GF-D8 (cell line): ENCODE results near the gene STX1B.
A peak's percentile ranks its signal among the peaks of the same experiment; 100 is the strongest.
"Not testable (repeated sequence)": the region's sequence is repeated elsewhere in the genome, so short reads cannot be mapped to it uniquely, and the experiment has no call there.

ENCODE experiments used
- DNase-seq: peaks from one replicate; lab custom pipeline; 2025; lab: John Stamatoyannopoulos, UW

STX1B gene

GRCh38 chr16:31010585-31011325 lies at the start of gene STX1B:
STX1B (minus strand) TSS chr16:31010638; CDS start chr16:31010396, 242 bp downstream.
- no peak for DNase-seq

DNA sequence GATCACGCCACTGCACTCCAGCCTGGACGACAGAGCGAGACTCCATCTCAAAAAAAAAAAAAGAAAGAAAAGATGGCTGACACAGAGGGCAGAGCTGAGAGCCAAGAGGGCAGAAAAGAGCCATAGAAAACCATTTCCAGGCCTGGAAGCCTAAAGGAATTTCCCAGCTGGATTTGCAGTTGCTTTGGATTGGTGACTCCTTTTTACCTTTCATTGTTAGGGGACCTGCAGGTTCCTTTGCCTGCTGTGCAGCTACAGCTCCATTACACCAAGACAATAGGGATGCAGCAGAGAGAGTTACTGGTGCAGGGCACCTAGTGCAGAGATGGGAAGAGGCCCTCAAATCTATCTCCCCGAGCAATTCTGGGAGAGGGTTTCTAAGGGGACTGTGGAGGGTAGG lies 45.2 kb upstream of the STX1B start:
- no peak for DNase-seq

GRCh38 chr16:31052114-31052513 lies 41.7 kb upstream of the STX1B start:
- no peak for DNase-seq

GRCh38 chr16:31050280-31051030 lies 40.0 kb upstream of the STX1B start:
- no peak for DNase-seq

DNA sequence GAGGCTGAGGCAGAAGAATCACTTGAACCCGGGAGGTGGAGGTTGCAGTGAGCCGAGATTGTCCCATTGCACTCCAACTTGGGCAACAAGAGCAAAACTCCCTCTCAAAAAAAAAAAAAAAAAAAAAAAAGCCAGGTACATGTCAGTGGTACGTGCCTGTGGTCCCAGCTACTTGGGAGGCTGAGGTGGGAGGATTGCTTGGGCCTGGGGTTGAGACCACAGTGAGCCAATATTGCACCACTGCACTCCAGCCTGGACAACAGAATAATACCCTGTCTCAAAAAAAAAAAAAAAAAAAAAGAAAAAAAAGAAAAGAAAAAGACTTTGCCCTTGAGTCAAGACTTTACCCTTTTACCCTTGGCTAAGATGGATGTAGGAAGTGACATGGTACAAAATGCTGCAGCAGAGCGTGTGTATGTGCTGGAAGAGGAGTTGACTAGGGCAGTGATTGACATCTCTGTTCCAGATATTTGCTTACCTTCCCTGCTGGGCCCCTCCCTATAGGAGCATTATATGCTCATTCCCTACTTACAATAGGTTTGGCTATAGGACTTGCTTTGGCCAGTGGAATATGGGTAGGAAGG lies 33.6 kb upstream of the STX1B start:
- no peak for DNase-seq

GRCh38 chr16:31043352-31043751 lies 32.9 kb upstream of the STX1B start:
- no peak for DNase-seq

GRCh38 chr16:31042866-31043265 lies 32.4 kb upstream of the STX1B start:
- DNase-seq: no peak

DNA sequence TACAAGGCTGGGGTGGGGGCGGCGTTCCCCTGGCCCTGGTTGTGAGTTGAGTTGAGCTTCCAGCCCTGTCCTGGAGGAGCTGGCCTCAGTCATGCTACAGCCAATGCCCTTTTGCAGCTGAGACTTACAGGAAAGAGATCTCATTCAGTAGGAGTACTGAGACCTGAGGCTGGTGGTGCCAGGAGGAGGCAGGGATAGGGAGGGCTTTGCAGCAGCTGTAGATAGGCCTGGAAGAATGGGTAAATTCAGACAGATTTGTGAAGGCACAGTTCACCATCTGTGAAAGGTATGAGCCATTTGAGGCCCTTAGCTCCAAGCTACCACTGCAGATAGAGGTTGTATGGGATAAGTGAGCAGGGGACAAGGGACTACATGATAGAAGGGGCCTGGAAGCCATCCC lies 28.6 kb upstream of the STX1B start:
- DNase-seq: no peak

DNA sequence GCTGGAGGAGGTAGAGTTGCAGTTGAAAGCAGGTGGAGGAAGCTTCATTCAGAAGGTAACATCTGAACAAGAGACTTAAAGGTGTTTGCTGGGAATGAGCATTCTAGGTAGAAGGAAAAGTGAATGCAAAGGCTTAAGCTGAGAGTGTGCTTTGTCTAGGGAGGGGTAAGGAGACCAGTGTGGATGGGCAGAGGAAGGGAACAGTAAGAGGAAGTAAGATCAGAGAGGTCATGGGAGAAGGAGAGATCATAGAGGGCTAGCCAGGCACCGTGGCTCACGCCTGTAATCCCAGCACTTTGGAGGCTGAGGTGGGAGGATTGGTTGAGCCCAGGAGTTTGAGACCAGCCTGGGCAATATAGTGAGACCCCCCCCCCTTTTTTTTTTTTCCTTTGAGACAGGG lies 26.3 kb upstream of the STX1B start:
- DNase-seq: no peak

DNA sequence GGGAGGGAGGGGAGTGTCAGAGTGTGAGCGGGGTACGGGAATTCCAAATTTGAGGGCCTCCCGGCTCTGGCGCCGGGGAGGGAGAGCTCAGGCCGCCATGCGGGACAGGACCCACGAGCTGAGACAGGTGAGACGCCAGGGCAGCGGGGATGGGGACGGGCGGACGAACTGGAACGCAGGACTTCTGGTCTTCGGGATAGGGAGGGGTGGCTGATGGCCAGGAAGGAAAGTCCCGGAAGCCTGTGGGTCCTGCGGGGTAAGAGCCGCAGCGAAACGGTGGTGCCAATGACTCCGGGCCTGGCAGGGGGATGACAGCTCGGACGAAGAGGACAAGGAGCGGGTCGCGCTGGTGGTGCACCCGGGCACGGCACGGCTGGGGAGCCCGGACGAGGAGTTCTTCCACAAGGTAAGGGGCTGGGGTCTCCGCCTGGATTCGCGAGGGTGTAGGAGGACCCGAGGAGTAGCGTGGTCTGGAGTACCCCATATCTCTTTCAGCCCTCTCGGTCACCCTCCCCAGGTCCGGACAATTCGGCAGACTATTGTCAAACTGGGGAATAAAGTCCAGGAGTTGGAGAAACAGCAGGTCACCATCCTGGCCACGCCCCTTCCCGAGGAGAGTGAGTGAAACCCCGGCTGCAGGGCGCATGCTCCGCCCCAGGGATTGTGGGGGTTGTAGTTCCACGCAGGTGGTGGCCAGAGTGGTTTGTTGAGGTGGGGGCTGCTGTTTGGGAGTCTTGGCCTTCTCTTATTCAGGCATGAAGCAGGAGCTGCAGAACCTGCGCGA lies 23.5 kb upstream of the STX1B start:
- peak; percentile 55 for DNase-seq

- DNase-seq: peak; percentile 95
Observed at GRCh38 chr16:31032736-31033708, 22.6 kb upstream of the STX1B start, which contains the start of gene STX4. STX4 (plus strand) TSS chr16:31033558; CDS start chr16:31033806, 248 bp downstream.

GRCh38 chr16:31031276-31031675 lies 20.8 kb upstream of the STX1B start:
- DNase-seq: no peak

- no peak for DNase-seq
Observed at GRCh38 chr16:31029272-31029671, 18.8 kb upstream of the STX1B start.

DNA sequence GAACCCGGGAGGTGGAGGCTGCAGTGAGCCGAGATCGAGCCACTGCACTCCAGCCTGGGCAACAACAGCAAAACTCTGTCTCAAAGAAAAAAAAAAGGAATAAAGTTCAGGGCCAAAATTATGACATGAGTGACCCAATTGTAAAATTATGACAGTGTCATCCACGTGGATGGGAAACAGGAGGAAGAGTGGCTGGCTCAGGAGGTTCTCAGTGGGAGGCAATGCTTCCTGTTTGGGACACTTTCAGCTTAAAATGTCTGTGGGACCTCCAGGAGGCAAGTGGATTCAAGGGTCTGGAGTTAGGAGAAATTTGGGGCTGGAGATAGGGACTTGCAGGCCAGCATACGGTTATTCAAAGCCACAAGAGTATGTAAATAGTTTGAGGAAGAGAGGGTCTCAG lies 14.9 kb upstream of the STX1B start:
- no peak for DNase-seq

- no peak for DNase-seq
Observed at GRCh38 chr16:31023627-31024226, 13.3 kb upstream of the STX1B start.

DNA sequence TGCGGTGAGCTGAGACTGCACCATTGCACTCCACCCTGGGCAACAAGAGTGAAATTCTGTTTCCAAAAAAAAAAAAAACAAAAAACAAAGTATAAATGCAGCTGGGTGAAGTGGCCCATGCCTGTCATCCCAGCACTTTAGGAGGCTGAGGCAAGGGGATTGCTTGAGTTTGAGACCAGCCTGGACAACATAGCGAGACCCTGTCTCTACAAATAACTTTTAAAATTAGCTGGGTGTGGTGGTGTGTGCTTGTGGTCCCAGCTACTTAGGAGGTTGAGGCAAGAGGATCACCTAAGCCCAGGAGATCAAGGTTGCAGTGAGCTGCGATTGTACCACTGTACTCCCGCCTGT lies 12.8 kb upstream of the STX1B start:
- no peak for DNase-seq

DNA sequence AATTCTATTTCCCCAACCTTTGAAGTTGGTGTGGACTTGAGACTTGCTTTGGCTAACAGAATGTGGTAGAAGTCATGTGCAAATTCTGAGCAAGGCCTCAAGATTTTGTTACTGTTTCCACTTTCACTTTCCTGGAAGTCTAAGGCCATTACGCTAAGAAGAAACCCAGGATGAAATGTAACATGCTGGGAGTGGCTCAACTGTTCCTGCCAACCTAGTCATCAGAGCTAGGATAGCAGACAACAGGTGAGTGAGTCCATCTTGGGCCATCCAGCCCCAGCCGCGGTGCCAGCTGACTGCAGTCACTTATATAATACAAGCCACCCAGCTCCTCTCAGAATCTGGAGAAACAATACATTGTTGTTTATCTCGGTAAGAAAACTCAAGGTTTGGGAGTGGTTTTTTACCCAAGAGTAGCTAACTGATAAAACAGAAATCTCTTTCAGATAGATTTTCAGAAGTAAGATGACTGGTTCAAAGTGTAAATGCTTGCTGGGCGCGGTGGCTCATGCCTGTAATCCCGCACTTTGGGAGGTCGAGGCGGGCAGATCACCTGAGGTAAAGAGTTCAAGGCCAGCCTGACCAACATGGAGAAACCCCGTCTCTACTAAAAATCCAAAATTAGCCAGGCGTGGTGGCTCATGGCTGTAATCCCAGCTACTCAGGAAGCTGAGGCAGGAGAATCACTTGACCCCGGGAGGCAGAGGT lies 12.3 kb upstream of the STX1B start:
- no peak for DNase-seq

GRCh38 chr16:31020536-31020935 lies 10.1 kb upstream of the STX1B start:
- DNase-seq: no peak

DNA sequence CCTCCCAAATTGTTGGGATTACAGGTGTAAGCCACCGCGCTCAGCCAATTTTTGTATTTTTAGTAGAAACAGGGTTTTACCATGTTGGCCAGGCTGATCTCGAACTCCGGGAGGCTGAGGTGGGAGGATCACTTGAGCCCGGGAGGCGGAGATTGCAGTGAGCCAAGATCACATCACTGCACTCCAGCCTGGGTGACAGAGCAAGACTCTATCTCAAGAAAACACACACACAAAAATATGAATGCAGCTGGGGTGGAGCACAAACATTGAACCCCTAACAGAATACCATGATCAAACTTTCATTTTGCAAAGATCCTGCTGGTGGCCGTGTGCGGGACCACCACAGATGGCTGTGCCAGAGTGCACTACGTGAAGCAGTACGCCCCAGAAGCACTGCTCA lies 7.3 kb upstream of the STX1B start:
- DNase-seq: not testable (repeated sequence)

GRCh38 chr16:31016018-31016417 lies 5.6 kb upstream of the STX1B start:
- DNase-seq: no peak
